Measurements from ENCODE around the gene CREG2.

The CREG2 gene

GRCh38 chr2:101396316-101396717 is 9.0 kb upstream of the CREG2 start:
- TF ChIP-seq CTCF (conservative IDR thresholded peaks at IDR 0.05; ENCODE audit: control insufficient read depth, insufficient read depth, low read depth, low read length): no peak
- DNase-seq (ENCODE audit: low read depth): peak; percentile 97
- H3K4me3 ChIP-seq (ENCODE audit: control insufficient read depth, low read depth, low read length): no peak overlapping the region

- no peak for TF ChIP-seq CTCF (conservative IDR thresholded peaks at IDR 0.05; ENCODE audit: control insufficient read depth, insufficient read depth, low read depth, low read length)
- no peak overlapping the region for H3K4me3 ChIP-seq (ENCODE audit: control insufficient read depth, low read depth, low read length)
- DNase-seq (ENCODE audit: low read depth): no peak
Observed at GRCh38 chr2:101395545-101396315, 8.4 kb upstream of the CREG2 start.

GRCh38 chr2:101388232-101388631 is 929 bp upstream of the CREG2 start:
- DNase-seq (ENCODE audit: low read depth): peak; percentile 90
- TF ChIP-seq CTCF (conservative IDR thresholded peaks at IDR 0.05; ENCODE audit: control insufficient read depth, insufficient read depth, low read depth, low read length): no peak
- no peak overlapping the region for H3K4me3 ChIP-seq (ENCODE audit: control insufficient read depth, low read depth, low read length)

- TF ChIP-seq CTCF (conservative IDR thresholded peaks at IDR 0.05; ENCODE audit: control insufficient read depth, insufficient read depth, low read depth, low read length): no peak
- H3K4me3 ChIP-seq (ENCODE audit: control insufficient read depth, low read depth, low read length): no peak overlapping the region
Observed at GRCh38 chr2:101386599-101387150, 628 bp downstream of the CREG2 start.

GRCh38 chr2:101383016-101383541 is 4.2 kb downstream of the CREG2 start:
- no peak for DNase-seq (ENCODE audit: low read depth)
- H3K4me3 ChIP-seq (ENCODE audit: control insufficient read depth, low read depth, low read length): no peak overlapping the region
- no peak for TF ChIP-seq CTCF (conservative IDR thresholded peaks at IDR 0.05; ENCODE audit: control insufficient read depth, insufficient read depth, low read depth, low read length)

More at GRCh38 chr2:101386599-101387150, 628 bp downstream of the CREG2 start:
- DNase-seq (ENCODE audit: low read depth): no peak

GRCh38 chr2:101382442-101382841 is 4.9 kb downstream of the CREG2 start:
- DNase-seq (ENCODE audit: low read depth): no peak
- no peak overlapping the region for H3K4me3 ChIP-seq (ENCODE audit: control insufficient read depth, low read depth, low read length)
- no peak for TF ChIP-seq CTCF (conservative IDR thresholded peaks at IDR 0.05; ENCODE audit: control insufficient read depth, insufficient read depth, low read depth, low read length)

Data from fibroblast of mammary gland (primary cell).